LNCAP (cell line): Measurements from ENCODE around the gene ATXN7L1.

Experiments used
- TF ChIP-seq, protein P1 (sequence below): fragments of 450-650 bp; IDR thresholded peaks from 2 replicates; pipeline ENCODE4 v1.5.1; 2017; ENCODE audit warnings: mild to moderate bottlenecking

Gene ATXN7L1

DNA sequence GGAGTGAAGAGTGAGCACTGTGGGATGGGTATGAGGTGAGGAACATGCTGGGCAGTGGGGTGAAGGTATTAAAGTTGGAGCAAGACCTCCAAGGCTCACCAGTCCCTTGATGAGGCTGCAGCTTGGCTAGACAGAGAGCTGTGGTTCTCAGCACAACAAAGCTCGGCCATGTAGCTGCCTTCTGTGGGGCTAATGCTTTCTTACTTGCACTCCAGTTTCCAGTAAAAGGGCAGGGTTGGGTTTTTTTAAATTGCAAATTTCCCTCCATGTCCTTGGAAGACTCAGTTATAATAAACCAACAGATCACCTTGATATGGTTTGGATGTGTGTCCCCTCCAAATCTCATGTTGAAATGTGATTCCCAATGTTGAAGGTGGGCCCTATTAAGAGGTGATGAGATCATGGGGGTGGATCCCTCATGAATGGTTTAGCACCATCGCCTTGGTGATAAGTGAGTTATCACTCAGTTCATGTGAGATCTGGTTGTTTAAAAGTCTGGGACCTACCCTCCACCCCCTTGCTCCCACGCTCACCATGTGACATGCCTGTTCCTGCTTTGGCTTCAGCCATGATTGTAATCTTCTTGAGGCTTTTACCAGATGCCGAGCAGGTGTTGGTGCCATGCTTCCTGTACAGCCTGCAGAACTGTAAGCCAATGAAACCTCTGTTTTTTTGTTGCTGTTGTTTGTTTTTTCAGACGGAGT is 55.9 kb downstream of the ATXN7L1 start:
- TF ChIP-seq, protein P1, sequence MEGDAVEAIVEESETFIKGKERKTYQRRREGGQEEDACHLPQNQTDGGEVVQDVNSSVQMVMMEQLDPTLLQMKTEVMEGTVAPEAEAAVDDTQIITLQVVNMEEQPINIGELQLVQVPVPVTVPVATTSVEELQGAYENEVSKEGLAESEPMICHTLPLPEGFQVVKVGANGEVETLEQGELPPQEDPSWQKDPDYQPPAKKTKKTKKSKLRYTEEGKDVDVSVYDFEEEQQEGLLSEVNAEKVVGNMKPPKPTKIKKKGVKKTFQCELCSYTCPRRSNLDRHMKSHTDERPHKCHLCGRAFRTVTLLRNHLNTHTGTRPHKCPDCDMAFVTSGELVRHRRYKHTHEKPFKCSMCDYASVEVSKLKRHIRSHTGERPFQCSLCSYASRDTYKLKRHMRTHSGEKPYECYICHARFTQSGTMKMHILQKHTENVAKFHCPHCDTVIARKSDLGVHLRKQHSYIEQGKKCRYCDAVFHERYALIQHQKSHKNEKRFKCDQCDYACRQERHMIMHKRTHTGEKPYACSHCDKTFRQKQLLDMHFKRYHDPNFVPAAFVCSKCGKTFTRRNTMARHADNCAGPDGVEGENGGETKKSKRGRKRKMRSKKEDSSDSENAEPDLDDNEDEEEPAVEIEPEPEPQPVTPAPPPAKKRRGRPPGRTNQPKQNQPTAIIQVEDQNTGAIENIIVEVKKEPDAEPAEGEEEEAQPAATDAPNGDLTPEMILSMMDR = no peak

DNA sequence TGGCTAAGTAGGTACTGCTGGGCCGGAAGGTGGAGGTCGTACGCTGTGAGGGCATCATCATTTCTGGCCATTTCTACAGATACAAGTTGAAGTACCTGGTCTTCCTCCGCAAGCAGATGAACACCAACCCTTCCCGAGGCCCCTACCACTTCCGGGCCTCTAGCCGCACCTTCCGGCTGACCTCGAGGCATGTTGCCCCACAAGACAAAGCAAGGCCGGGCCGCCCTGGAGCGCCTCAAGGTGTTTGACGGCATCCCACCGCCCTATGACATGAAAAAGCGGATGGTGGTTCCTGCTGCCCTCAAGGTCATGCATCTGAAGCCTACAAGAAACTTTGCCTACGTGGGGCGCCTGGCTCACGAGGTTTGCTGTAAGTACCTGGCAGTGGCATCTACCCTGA is 56.8 kb downstream of the ATXN7L1 start:
- TF ChIP-seq, protein P1 = no peak

- TF ChIP-seq, protein P1 = no peak
Measured at GRCh38 chr7:105816954-105817615, 59.3 kb downstream of the ATXN7L1 start.

DNA sequence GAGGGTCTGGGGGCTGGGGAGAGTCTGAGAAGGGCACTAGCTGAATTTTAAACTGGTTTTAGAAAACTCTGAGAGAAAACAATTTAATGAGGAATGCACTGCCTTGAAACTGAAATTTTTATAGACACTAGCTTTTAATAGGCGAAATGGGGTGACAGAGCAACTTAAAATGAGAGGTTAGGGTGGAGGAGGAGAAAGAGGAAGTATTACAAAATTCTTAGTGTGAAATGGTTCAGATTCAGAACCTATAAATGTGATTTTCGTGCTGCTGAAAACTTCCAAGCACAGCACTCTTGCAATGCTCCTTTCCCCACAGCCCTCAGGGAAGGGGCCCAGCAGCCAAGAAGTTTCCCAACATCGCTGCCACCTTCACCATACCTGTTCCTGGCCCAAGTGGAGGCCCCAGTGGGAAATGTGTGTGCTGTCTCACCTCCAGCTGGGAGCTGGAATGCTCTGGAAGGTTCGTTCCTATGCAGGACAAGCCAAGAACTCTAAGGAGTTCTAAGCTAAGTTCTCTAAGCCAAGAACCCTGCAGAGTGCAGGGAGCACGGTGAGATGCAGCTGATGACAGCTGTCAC is 60.0 kb downstream of the ATXN7L1 start:
- TF ChIP-seq, protein P1 = no peak

GRCh38 chr7:105815576-105815975 is 60.8 kb downstream of the ATXN7L1 start:
- TF ChIP-seq, protein P1 = no peak

- TF ChIP-seq, protein P1 = no peak
Measured at GRCh38 chr7:105814481-105814880, 61.9 kb downstream of the ATXN7L1 start.

DNA sequence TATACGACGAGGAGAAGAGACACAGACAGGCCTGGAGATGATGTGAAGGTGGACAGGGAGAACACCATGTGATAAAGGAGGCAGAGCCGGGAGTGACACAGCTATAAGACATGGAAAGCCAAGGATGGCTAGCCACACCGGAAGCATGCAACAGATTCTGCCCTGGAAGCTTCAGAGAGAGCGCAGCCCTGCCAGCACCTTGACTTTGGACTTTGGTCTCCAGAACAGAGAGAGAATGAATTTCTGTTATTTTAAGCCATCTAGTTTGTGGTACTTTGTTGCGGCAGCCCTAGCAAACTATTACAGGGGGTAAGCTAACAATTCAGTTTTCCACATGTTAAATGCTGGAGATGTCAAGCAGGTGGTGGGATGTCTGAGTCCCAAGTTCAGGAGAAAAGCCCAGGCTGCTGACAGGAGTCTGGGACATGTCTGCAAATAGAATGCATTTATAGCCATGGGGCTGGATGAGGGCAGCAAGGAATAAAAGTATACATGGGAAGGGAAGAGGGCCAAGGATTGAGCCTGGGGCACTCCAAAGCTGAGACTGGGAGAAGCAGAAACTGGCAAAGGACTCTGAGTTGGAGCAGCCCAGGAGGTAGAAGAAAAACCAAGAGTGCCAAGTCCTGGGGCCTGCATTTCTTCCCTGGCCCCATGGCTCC is 65.1 kb downstream of the ATXN7L1 start:
- TF ChIP-seq, protein P1 = no peak
